Spinal cord (tissue), 10 donors: Measurements from ENCODE around the gene CDKAL1. TPM values are rescaled to one million over a fixed set of nuclear protein-coding genes. Genes with fewer than 3 reads are reported as not detected.

Source experiments
- DNase-seq, 6 donors: peaks; one replicate each; pipeline versions ENCODE4 v3.0.0 to v3.0.0-alpha.2; 2013 to 2015; ENCODE audit warnings: low spot score in 6 of 6, low read depth in 4 of 6
- H3K27ac ChIP-seq: one replicate; pipeline ENCODE4 v1.5.1; 2013; ENCODE audit warnings: low read depth, low read length, control low read depth
- H3K27me3 ChIP-seq: one replicate; pipeline ENCODE4 v1.6.1; 2013; ENCODE audit warnings: low read length; ENCODE audit not compliant: control insufficient read depth, insufficient read depth
- H3K36me3 ChIP-seq: one replicate; pipeline ENCODE4 v1.6.1; 2013; ENCODE audit warnings: low read length; ENCODE audit not compliant: control insufficient read depth, insufficient read depth
- H3K4me1 ChIP-seq: one replicate; pipeline ENCODE4 v1.6.1; 2013; ENCODE audit warnings: low read length; ENCODE audit not compliant: control insufficient read depth, insufficient read depth
- H3K4me3 ChIP-seq: one replicate; pipeline ENCODE4 v1.5.1; 2013; ENCODE audit warnings: low read depth, low read length, control low read depth
- H3K9me3 ChIP-seq: one replicate; pipeline ENCODE4 v1.6.1; 2013; ENCODE audit warnings: low read length; ENCODE audit not compliant: control insufficient read depth, insufficient read depth
- WGBS: methylation state at CpG from one replicate; pipeline ENCODE4 v1.1.5; 2013; ENCODE audit warnings: missing lambda C conversion rate; ENCODE audit not compliant: insufficient coverage; 5-methylcytosine and 5-hydroxymethylcytosine counted together
- polyA plus RNA-seq, 2 donors: library from polyadenylated mRNA; unstranded; fragments of 120-200 nt; gene quantifications; one replicate each; pipeline ENCODE4 v1.2.1, GENCODE V29; 2013; ENCODE audit not compliant: insufficient read length in 2 of 2
- total RNA-seq, 2 donors: library from RNA; depleted of rRNA in 1 of 2; stranded (reverse); fragments of 120-200 nt in 1 of 2; fragments of >200 nt in 1 of 2; gene quantifications; one replicate each; pipeline versions ENCODE4 v1.2.3 to v1.2.4, GENCODE V29; 2013 to 2014
- donor health status: healthy.

Gene CDKAL1
- total and polyA plus RNA-seq, 4 donors, result 15.1 to 34.2 (median 22.0) TPM

DNA sequence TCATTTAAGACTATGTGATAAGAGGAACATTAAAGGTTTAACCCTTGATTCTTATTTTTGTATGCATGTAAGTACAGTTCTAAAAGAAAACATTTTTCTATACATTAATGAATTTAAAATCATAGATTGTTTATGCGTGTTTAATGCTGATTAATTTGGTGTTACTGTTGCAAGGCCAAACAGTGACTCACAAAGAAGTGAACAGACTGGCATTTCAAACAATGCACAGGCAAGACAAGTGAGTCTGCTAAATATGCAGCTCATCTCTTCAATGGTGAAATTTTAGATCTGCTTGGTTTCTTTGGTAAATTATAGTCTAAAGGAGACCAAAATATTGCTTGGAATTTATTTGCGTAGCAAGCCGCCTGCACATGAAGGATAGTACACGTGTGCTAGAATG lies 641.9 kb downstream of the CDKAL1 start:
- Histone ChIP-seq H3K4me3 (no peak overlapping the region), H3K36me3 (no peaks in the 10 kb centered on the region), H3K4me1 (no peaks in the 10 kb centered on the region), H3K27me3 (no peaks in the 10 kb centered on the region), H3K9me3 (peaks cover 1% of the 10 kb centered on the region), H3K27ac (no peak overlapping the region)
- no peak for DNase-seq
- WGBS, result 100% methylated on average over 3 of the region's 4 CpGs

DNA sequence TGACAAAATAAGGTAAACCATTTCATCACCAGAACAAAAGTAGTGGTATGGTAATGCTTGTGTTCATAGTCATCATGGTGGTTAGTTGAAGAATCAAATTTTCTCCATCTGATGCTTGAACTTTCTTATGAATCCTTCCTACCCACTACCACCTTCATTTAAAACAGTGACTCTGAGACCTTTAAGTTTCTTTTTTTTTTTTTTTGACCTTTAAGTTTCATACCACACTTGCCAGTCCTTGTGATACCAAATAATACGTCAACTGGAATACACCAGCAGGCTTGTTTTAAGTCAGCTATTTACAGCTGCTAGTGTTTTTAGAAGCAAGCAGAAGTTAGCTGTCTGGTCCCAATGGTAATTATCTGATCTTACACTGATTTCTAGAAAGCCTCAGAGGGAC lies 645.9 kb downstream of the CDKAL1 start:
- no peaks in the 10 kb centered on the region for H3K27me3 ChIP-seq
- H3K4me1 ChIP-seq, result peaks cover 5% of the 10 kb centered on the region
- no peak overlapping the region for H3K27ac ChIP-seq
- no peak overlapping the region for H3K4me3 ChIP-seq
- WGBS, result no CpG with 5 or more reads among the region's 1 CpG
- no peaks in the 10 kb centered on the region for H3K36me3 ChIP-seq
- peaks cover 1% of the 10 kb centered on the region for H3K9me3 ChIP-seq
- no peak for DNase-seq

DNA sequence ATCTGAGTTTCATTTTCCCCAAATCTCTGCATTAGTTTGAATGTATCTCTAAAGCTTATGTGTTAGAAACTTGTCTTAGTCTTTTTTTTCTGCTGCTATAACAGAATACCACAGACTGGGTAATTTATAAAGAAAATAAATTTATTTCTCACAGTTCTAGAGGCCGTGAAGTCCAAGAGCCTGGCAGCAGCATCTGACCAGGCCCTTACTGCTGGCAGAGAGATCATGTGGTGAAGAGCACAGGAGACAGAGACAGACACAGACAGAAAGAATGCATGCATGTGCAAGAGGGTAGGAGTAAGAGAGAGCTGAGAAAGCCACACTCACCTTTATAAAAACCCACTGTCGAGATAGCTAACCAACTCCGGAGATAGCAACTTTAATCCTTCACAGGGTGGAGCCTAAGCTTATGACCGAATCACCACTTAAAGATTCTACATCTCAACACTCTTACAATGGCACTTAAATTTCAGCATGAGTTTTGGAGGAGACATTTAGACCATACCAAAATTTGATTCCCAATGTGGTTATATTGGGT lies 646.6 kb downstream of the CDKAL1 start:
- DNase-seq, result no peak
- no CpG with 5 or more reads among the region's 4 CpGs for WGBS
- Histone ChIP-seq H3K9me3 (peaks cover 1% of the 10 kb centered on the region), H3K27ac (no peak overlapping the region), H3K36me3 (no peaks in the 10 kb centered on the region), H3K27me3 (no peaks in the 10 kb centered on the region), H3K4me3 (no peak overlapping the region), H3K4me1 (peaks cover 8% of the 10 kb centered on the region)

DNA sequence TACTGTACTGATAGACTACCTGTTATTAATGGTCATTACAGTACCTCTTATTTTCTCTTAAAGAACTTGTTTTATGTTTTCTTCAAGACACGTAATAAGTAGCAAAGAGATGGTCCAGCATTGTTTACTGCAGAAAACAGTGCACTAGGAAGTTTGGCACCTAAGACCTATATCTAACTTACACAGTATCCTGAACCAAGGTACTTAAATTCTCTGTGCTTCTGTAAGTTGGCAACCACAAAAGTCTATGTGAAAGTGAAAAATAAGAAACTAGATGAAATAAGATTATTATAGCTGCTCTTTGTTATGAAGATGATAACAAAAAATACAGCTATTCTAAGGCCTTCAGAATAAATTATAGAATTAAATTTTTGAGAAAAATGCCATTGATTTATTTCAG lies 647.6 kb downstream of the CDKAL1 start:
- Histone ChIP-seq H3K4me1 (peaks cover 9% of the 10 kb centered on the region), H3K27me3 (no peaks in the 10 kb centered on the region), H3K4me3 (no peak overlapping the region), H3K9me3 (peaks cover 1% of the 10 kb centered on the region), H3K27ac (no peak overlapping the region), H3K36me3 (no peaks in the 10 kb centered on the region)
- 83% methylated on average over 1 of the region's 1 CpG for WGBS
- no peak for DNase-seq

DNA sequence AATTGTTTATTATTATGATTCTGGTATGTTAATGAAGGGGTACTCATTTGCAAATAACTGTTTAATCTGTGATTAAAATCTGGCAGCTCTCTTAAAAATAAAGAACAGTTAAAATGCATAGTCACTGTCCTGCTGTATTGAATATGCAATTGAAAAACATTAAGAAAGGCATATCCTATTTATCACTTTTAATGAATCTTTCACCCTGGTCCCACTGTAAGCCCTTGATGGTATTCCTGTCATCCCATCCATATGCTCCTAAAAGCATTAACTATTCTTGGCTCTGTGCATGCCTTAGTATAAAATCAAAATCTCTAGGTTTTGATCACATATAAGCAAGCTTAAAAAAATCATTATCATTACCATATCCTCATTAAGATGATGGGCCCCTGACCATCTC lies 648.3 kb downstream of the CDKAL1 start:
- Histone ChIP-seq H3K27ac (no peak overlapping the region), H3K4me1 (peaks cover 9% of the 10 kb centered on the region), H3K36me3 (no peaks in the 10 kb centered on the region), H3K9me3 (peaks cover 1% of the 10 kb centered on the region), H3K4me3 (no peak overlapping the region), H3K27me3 (no peaks in the 10 kb centered on the region)
- DNase-seq, result peak in 2 of 6 donors; percentile 15 to 43

DNA sequence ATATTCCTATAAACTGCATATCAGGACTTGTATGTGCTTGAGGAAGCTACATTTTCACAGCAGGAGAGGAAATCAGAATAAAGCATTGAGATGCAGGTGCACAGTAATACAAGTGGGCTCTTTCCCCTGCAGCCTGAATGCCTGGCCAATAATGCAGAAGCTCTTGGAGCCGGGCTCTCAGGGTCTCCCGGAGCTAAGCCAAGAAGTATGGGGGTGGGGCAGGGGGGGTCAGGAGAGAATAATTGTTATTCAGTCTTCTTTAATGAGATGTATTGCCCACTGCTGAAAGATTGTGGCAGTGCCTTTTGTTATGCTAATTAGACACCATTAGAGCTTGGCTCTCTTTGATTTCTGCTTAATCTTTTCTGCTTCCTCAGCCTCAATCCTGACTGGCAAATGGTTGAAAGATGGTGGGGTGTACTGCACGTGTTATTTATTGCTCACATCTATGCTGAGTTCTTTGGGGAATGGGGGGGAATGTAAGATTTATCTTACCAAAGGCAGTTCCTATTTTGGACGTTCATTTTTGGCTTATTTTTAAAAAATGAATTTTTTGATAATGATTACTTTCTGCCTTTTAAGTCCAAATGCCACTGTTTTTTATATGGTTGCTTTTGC lies 651.7 kb downstream of the CDKAL1 start:
- peak in 5 of 6 donors; percentile 71 to 95 (median 83) for DNase-seq
- H3K4me3 ChIP-seq, result no peak overlapping the region
- no peaks in the 10 kb centered on the region for H3K9me3 ChIP-seq
- WGBS, result 6% methylated on average over 2 of the region's 4 CpGs
- H3K4me1 ChIP-seq, result peaks cover 9% of the 10 kb centered on the region
- H3K27ac ChIP-seq, result no peak overlapping the region
- no peaks in the 10 kb centered on the region for H3K27me3 ChIP-seq
- no peaks in the 10 kb centered on the region for H3K36me3 ChIP-seq

DNA sequence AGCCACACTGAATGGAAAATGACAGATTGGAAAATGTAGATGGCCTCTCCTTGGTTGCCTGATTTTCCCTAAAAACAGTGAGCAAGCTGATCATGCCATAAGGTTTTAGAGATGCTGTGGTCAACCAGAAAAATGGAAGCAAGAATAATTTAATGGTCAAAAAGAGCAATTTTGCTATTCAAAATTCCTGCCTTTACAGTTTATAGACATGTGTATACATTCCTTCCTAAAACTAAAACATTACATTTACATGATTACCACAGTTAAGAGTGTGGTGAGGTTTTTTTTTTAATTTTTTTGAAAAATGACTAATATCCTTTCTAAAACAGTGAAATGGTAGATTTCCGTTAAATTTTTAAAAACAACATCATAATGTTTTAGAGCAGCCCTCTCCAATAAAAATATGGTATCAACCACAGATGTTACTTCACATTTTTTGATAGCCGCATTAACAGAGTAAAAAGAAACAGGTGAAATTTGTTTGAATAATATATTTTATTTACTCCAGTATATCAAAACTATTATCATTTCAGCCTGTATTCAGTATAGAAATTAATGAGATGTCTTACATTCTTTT lies 652.3 kb downstream of the CDKAL1 start:
- no peak overlapping the region for H3K27ac ChIP-seq
- no peak overlapping the region for H3K4me3 ChIP-seq
- no peaks in the 10 kb centered on the region for H3K36me3 ChIP-seq
- H3K9me3 ChIP-seq, result no peaks in the 10 kb centered on the region
- DNase-seq, result no peak
- WGBS, result no CpG with 5 or more reads among the region's 2 CpGs
- peaks cover 11% of the 10 kb centered on the region for H3K4me1 ChIP-seq
- no peaks in the 10 kb centered on the region for H3K27me3 ChIP-seq

DNA sequence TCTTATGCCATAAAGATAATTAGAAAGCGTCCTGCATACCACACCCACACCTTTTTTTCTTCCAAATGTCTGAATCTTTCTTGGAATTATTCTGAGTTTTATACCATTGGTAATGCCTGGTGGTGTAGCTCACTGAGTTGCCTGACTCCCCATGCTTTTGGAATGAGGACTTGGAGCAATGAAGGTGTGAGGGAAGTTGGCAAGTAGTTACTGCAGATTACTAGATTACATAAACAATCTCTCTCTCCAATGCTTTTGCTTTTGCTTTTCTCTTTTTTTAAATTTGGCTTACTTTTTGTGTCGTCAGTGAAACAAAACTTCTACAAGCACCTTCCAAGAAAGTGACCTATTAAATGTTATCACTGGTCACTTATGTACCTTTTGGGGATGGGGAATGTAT lies 653.2 kb downstream of the CDKAL1 start:
- Histone ChIP-seq H3K36me3 (no peaks in the 10 kb centered on the region), H3K27me3 (no peaks in the 10 kb centered on the region), H3K4me3 (no peak overlapping the region), H3K9me3 (no peaks in the 10 kb centered on the region), H3K4me1 (peaks cover 14% of the 10 kb centered on the region), H3K27ac (no peak overlapping the region)
- peak in 1 of 6 donors; percentile 64 for DNase-seq
- no CpG with 5 or more reads among the region's 2 CpGs for WGBS

DNA sequence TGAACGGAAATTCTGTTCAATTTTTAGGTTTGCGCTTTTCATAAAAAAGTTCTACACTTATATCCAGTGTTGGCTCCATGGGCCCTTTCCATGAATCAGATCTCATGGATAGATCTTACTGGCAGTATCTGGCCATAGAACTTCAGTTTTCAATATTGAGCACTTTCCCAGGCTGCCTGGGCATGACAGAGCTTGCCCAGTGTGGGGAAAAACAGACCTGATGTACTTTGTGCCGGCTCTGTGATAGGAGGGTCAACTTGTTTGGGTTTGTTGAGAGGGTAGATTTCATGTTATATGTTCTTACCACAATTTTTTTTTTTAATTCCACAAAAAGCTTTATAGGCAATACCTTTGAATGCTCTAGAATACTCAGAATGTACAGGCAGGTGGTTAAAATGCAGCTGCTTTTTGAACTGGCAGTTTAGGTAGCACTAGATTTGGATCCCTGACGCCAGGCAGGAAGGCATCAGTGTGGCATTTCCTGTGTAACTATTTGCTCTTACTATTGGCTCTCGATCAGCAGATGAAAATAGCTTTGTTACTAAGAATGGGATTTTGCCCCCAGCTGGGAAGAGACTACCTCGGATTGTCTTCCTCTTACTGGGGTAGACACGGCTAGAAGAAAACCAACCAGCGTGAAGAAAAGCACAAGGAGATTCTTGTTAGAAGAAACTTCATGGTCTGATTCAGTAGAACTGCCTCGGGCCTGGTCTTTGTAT lies 654.4 kb downstream of the CDKAL1 start:
- Histone ChIP-seq H3K4me3 (no peak overlapping the region), H3K27me3 (no peaks in the 10 kb centered on the region), H3K36me3 (no peaks in the 10 kb centered on the region), H3K9me3 (peaks cover 3% of the 10 kb centered on the region), H3K27ac (no peak overlapping the region), H3K4me1 (peaks cover 11% of the 10 kb centered on the region)
- WGBS, result 59% methylated on average over 6 of the region's 9 CpGs
- DNase-seq, result no peak
